HUES6 (cell line): ENCODE results near the gene OR9A2.
"Not testable (repeated sequence)": the region's sequence is repeated elsewhere in the genome, so short reads cannot be mapped to it uniquely, and the experiment has no call there.

ENCODE experiments used
- H3K27ac ChIP-seq: 2 replicates; pipeline ENCODE4 v1.7.0; 2013; ENCODE audit warnings: low read depth, mild to moderate bottlenecking, low read length, inconsistent platforms
- H3K27me3 ChIP-seq: 2 replicates; pipeline ENCODE4 v1.6.1; 2013; ENCODE audit warnings: low read length; ENCODE audit not compliant: control insufficient read depth, insufficient read depth
- H3K36me3 ChIP-seq: 2 replicates; pipeline ENCODE4 v1.6.1; 2013; ENCODE audit warnings: low read length; ENCODE audit not compliant: control insufficient read depth, insufficient read depth
- H3K4me1 ChIP-seq: 2 replicates; pipeline ENCODE4 v1.6.1; 2013; ENCODE audit warnings: low read length; ENCODE audit not compliant: control insufficient read depth, insufficient read depth
- H3K4me3 ChIP-seq: 2 replicates; pipeline ENCODE4 v1.5.1; 2013; ENCODE audit warnings: low read depth, low read length
- H3K9ac ChIP-seq: one replicate; pipeline ENCODE4 v1.6.1; 2013; ENCODE audit warnings: mild to moderate bottlenecking, low read length
- H3K9me3 ChIP-seq: 2 replicates; pipeline ENCODE4 v1.6.1; 2013; ENCODE audit warnings: low read depth, low read length; ENCODE audit not compliant: control insufficient read depth, insufficient read depth

The OR9A2 gene

GRCh38 chr7:143003393-143004051, 23.4 kb downstream of the OR9A2 start:
- Histone ChIP-seq H3K36me3 (no peaks in the 10 kb centered on the region), H3K27ac (no peak overlapping the region), H3K4me3 (no peak overlapping the region), H3K27me3 (no peaks in the 10 kb centered on the region), H3K4me1 (no peaks in the 10 kb centered on the region), H3K9me3 (no peaks in the 10 kb centered on the region), H3K9ac (no peak overlapping the region)

GRCh38 chr7:143002898-143003297, 24.0 kb downstream of the OR9A2 start:
- Histone ChIP-seq H3K4me1 (no peaks in the 10 kb centered on the region), H3K27me3 (no peaks in the 10 kb centered on the region), H3K36me3 (no peaks in the 10 kb centered on the region), H3K9me3 (no peaks in the 10 kb centered on the region), H3K4me3 (no peak overlapping the region), H3K9ac (no peak overlapping the region), H3K27ac (no peak overlapping the region)

GRCh38 chr7:143002106-143002505, 24.8 kb downstream of the OR9A2 start:
- Histone ChIP-seq H3K4me1 (no peaks in the 10 kb centered on the region), H3K36me3 (no peaks in the 10 kb centered on the region), H3K9me3 (no peaks in the 10 kb centered on the region), H3K9ac (no peak overlapping the region), H3K4me3 (no peak overlapping the region), H3K27me3 (no peaks in the 10 kb centered on the region), H3K27ac (no peak overlapping the region)

- Histone ChIP-seq H3K27me3 (no peaks in the 10 kb centered on the region), H3K9ac (no peak overlapping the region), H3K27ac (no peak overlapping the region), H3K4me1 (no peaks in the 10 kb centered on the region), H3K36me3 (no peaks in the 10 kb centered on the region), H3K4me3 (no peak overlapping the region), H3K9me3 (no peaks in the 10 kb centered on the region)
Observed at GRCh38 chr7:143000648-143001047, 26.3 kb downstream of the OR9A2 start.

- Histone ChIP-seq H3K9ac (no peak overlapping the region), H3K9me3 (no peaks in the 10 kb centered on the region), H3K36me3 (no peaks in the 10 kb centered on the region), H3K27me3 (no peaks in the 10 kb centered on the region), H3K4me1 (no peaks in the 10 kb centered on the region), H3K27ac (no peak overlapping the region), H3K4me3 (no peak overlapping the region)
Observed at GRCh38 chr7:142999793-143000192, 27.1 kb downstream of the OR9A2 start.

DNA sequence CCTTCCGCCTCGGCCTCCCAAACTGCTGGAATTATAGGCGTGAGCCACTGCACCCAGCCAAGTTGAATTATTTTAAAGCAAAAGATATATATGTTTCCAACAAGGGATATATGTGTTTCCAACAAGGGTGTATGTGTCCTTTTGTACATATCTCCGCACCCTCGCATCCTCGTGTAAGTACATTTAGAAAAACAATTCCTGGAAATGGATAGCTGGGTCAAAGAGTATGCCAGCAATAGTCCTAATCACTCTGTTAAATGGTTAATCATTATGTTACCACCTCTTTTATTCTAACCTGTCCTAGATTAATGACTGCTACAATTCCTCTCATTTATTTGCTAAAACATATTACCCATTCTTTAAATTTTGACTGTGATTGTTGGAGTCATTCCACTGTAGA, 28.0 kb downstream of the OR9A2 start:
- H3K4me1 ChIP-seq, result no peaks in the 10 kb centered on the region
- H3K27ac ChIP-seq, result no peak overlapping the region
- no peaks in the 10 kb centered on the region for H3K9me3 ChIP-seq
- no peaks in the 10 kb centered on the region for H3K36me3 ChIP-seq
- H3K27me3 ChIP-seq, result no peaks in the 10 kb centered on the region
- no peak overlapping the region for H3K4me3 ChIP-seq
- H3K9ac ChIP-seq, result no peak overlapping the region

GRCh38 chr7:142997456-142997989, 29.4 kb downstream of the OR9A2 start:
- no peaks in the 10 kb centered on the region for H3K36me3 ChIP-seq
- 0 out of 2 replicates have a peak, but pooled peaks cover 3% of the 10 kb centered on the region for H3K9me3 ChIP-seq
- H3K27ac ChIP-seq, result no peak overlapping the region
- H3K27me3 ChIP-seq, result no peaks in the 10 kb centered on the region
- H3K4me3 ChIP-seq, result no peak overlapping the region
- no peak overlapping the region for H3K9ac ChIP-seq
- H3K4me1 ChIP-seq, result no peaks in the 10 kb centered on the region

- no peaks in the 10 kb centered on the region for H3K4me1 ChIP-seq
- H3K36me3 ChIP-seq, result no peaks in the 10 kb centered on the region
- no peak overlapping the region for H3K27ac ChIP-seq
- H3K27me3 ChIP-seq, result no peaks in the 10 kb centered on the region
- H3K4me3 ChIP-seq, result no peak overlapping the region
- 0 out of 2 replicates have a peak, but pooled peaks cover 3% of the 10 kb centered on the region for H3K9me3 ChIP-seq
- no peak overlapping the region for H3K9ac ChIP-seq
Observed at GRCh38 chr7:142992427-142992826, 34.5 kb downstream of the OR9A2 start.

DNA sequence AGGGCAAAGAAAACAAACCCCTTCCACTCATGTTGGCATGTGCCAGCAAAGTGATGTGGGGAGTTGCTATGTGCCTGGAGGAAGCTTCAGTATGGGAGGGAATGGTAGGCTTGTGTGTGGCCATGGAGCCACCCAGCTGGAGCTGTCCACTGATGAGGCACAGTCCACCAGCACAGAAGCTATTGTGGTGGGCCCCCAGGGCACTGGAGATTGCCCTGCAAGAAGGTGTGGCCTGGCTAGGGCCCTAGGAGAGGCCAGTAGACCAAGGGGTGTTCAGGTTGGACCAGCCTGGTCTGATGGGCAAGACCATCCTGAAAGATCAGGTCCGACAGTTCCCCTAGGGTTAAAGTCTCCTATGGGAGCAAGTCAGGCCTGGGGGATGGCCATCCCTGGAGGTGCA, 42.6 kb downstream of the OR9A2 start:
- Histone ChIP-seq H3K36me3 (no peaks in the 10 kb centered on the region), H3K4me3 (no peak overlapping the region)

GRCh38 chr7:142983825-142984224, 43.1 kb downstream of the OR9A2 start:
- no peak overlapping the region for H3K9ac ChIP-seq
- H3K4me3 ChIP-seq, result no peak overlapping the region
- H3K36me3 ChIP-seq, result no peaks in the 10 kb centered on the region
- no peak overlapping the region for H3K27ac ChIP-seq
- H3K9me3 ChIP-seq, result 0 out of 2 replicates have a peak, but pooled peaks cover under 1% of the 10 kb centered on the region
- H3K4me1 ChIP-seq, result no peaks in the 10 kb centered on the region
- H3K27me3 ChIP-seq, result no peaks in the 10 kb centered on the region

More for the DNA sequence above, 42.6 kb downstream of the OR9A2 start:
- H3K27me3 ChIP-seq, result no peaks in the 10 kb centered on the region
- H3K27ac ChIP-seq, result no peak overlapping the region
- H3K9ac ChIP-seq, result no peak overlapping the region
- no peaks in the 10 kb centered on the region for H3K4me1 ChIP-seq
- H3K9me3 ChIP-seq, result no peaks in the 10 kb centered on the region

DNA sequence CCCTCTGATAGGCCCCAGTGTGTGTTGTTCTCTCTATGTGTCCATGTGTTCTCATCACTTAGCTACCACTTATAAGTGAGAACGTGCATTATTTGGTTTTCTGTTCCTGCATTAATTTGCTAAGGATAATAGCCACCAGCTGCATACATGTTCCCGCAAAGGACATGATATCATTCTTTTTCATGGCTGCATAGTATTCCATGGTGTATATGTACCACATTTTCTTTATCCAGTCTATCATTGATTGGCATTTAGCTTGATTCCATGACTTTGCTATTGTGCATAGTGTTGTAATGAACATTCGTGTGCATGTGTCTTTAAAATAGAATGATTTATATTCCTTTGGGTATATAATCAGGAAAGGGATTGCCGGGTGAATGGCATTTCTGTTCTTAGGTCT, 48.5 kb downstream of the OR9A2 start:
- H3K27me3 ChIP-seq, H3K4me1 ChIP-seq, H3K9ac ChIP-seq, H3K36me3 ChIP-seq, H3K4me3 ChIP-seq, H3K9me3 ChIP-seq, H3K27ac ChIP-seq: not testable (repeated sequence)
